Measurements from ENCODE around the gene R3HDM2. TPM values are rescaled to one million over a fixed set of nuclear protein-coding genes. Genes with fewer than 3 reads are reported as not detected.

R3HDM2 gene
- total and polyA plus RNA-seq, 2 donors from 2014 or later: 16.5 to 67.3 TPM

GRCh38 chr12:57207731-57208630 lies 222.9 kb downstream of the R3HDM2 start:
- Histone ChIP-seq H3K4me1 (ENCODE audit: control insufficient read depth in 2 of 3, insufficient read depth in 2 of 3, low read depth in 1 of 3, low read length in 3 of 3) (no peaks in the 10 kb centered on the region), H3K4me3 (ENCODE audit: low read length in 3 of 3) (no peak overlapping the region), H3K27me3 (ENCODE audit: control insufficient read depth, insufficient read depth, low read length) (no peaks in the 10 kb centered on the region), H3K27ac (ENCODE audit: low read depth in 2 of 2, low read length in 2 of 2) (no peak overlapping the region), H3K9me3 (ENCODE audit: control insufficient read depth in 2 of 3, insufficient read depth in 1 of 3, low read length in 3 of 3) (no peaks in the 10 kb centered on the region), H3K9ac (ENCODE audit: low read length in 3 of 3) (no peak overlapping the region), H3K36me3 (ENCODE audit: control insufficient read depth in 2 of 3, insufficient read depth in 3 of 3, low read length in 3 of 3) (peaks cover 2 to 7% (median 6%) of the 10 kb centered on the region in 3 donors)
- intact Hi-C loops (cut with DNase I): no loop called here
- no peak for DNase-seq
- no peak for TF ChIP-seq CTCF (IDR thresholded peaks at IDR 0.05; ENCODE audit: borderline replicate concordance, extremely low read depth, insufficient read depth)
- FAIRE-seq: no peak

GRCh38 chr12:57205931-57206330 lies 224.9 kb downstream of the R3HDM2 start:
- Histone ChIP-seq H3K27me3 (ENCODE audit: control insufficient read depth, insufficient read depth, low read length) (no peaks in the 10 kb centered on the region), H3K27ac (ENCODE audit: low read depth in 2 of 2, low read length in 2 of 2) (no peak overlapping the region), H3K9ac (ENCODE audit: low read length in 3 of 3) (no peak overlapping the region), H3K36me3 (ENCODE audit: control insufficient read depth in 2 of 3, insufficient read depth in 3 of 3, low read length in 3 of 3) (peaks cover 2 to 6% (median 5%) of the 10 kb centered on the region in 3 donors), H3K9me3 (ENCODE audit: control insufficient read depth in 2 of 3, insufficient read depth in 1 of 3, low read length in 3 of 3) (no peaks in the 10 kb centered on the region), H3K4me3 (ENCODE audit: low read length in 3 of 3) (no peak overlapping the region), H3K4me1 (ENCODE audit: control insufficient read depth in 2 of 3, insufficient read depth in 2 of 3, low read depth in 1 of 3, low read length in 3 of 3) (no peaks in the 10 kb centered on the region)
- DNase-seq (no peak), FAIRE-seq (no peak)
- no peak for TF ChIP-seq CTCF (IDR thresholded peaks at IDR 0.05; ENCODE audit: borderline replicate concordance, extremely low read depth, insufficient read depth)
- intact Hi-C loops (cut with DNase I): no loop called here

- H3K9ac ChIP-seq (ENCODE audit: low read length in 3 of 3): no peak overlapping the region
- H3K4me1 ChIP-seq (ENCODE audit: control insufficient read depth in 2 of 3, insufficient read depth in 2 of 3, low read depth in 1 of 3, low read length in 3 of 3): no peaks in the 10 kb centered on the region
- DNase-seq (no peak), FAIRE-seq (no peak)
- no peaks in the 10 kb centered on the region for H3K9me3 ChIP-seq (ENCODE audit: control insufficient read depth in 2 of 3, insufficient read depth in 1 of 3, low read length in 3 of 3)
- no peak for TF ChIP-seq CTCF (IDR thresholded peaks at IDR 0.05; ENCODE audit: borderline replicate concordance, extremely low read depth, insufficient read depth)
- intact Hi-C loops (cut with DNase I): no loop called here
- no peak overlapping the region for H3K27ac ChIP-seq (ENCODE audit: low read depth in 2 of 2, low read length in 2 of 2)
- H3K36me3 ChIP-seq (ENCODE audit: control insufficient read depth in 2 of 3, insufficient read depth in 3 of 3, low read length in 3 of 3): peaks cover 2 to 6% (median 5%) of the 10 kb centered on the region in 3 donors
- no peaks in the 10 kb centered on the region for H3K27me3 ChIP-seq (ENCODE audit: control insufficient read depth, insufficient read depth, low read length)
- no peak overlapping the region for H3K4me3 ChIP-seq (ENCODE audit: low read length in 3 of 3)
Measured at GRCh38 chr12:57205186-57205585, 225.7 kb downstream of the R3HDM2 start.
